ENCODE data around the gene PPP1R18. TPM values are rescaled to one million over a fixed set of nuclear protein-coding genes. Genes with fewer than 3 reads are reported as not detected.
A peak's percentile ranks its signal among the peaks of the same experiment; 100 is the strongest.

Gene PPP1R18
- total and polyA plus RNA-seq, 9 of the 15 experiments (the other 6 are each of a cell fraction or from before 2014, with no cell fraction given): 12.0 to 99.2 (median 42.6) TPM

GRCh38 chr6:30685157-30686008, 1.1 kb downstream of the PPP1R18 start (continued):
- TF ChIP-seq CTCF (IDR thresholded peaks at IDR 0.05 in 2 of 3, conservative IDR thresholded peaks at IDR 0.05 in 1 of 3; ENCODE audit: insufficient read depth in 2 of 3, low read depth in 1 of 3, low read length in 3 of 3): peak; percentile 41 to 78 (median 65); a peak in 5 of 6 replicates
- TF ChIP-seq MBD2 (IDR thresholded peaks at IDR 0.05; ENCODE audit: borderline replicate concordance, low read depth): 0 out of 2 replicates have a peak, but pooled peaks have one; percentile 6
- peak; percentile 30 for TF ChIP-seq HMGN3 (IDR thresholded peaks at IDR 0.05; ENCODE audit: borderline replicate concordance, extremely low read depth, insufficient read length, low read depth, low read length)
- no peak for TF ChIP-seq ILK (tag; IDR thresholded peaks at IDR 0.05; ENCODE audit: borderline replicate concordance, low read depth)
- TF ChIP-seq CREB3 (tag; conservative IDR thresholded peaks at IDR 0.05; ENCODE audit: low read depth): no peak
- 0 out of 6 replicates have a peak, but pooled peaks of 1 of the 3 experiments have one; percentile 3 for TF ChIP-seq ZBTB11 (CRISPR knock-in tag; IDR thresholded peaks at IDR 0.05)
- TF ChIP-seq BMI1 (IDR thresholded peaks at IDR 0.05; ENCODE audit: low read length): no peak
- no peak for TF ChIP-seq SRSF7 (optimal IDR thresholded peaks at IDR 0.05; ENCODE audit: low read depth, low read length)
- peak; percentile 47 for TF ChIP-seq HNRNPLL (IDR thresholded peaks at IDR 0.05; ENCODE audit: low read depth, low read length, poor library complexity, severe bottlenecking)
- TF ChIP-seq RNF2 (IDR thresholded peaks at IDR 0.05): no peak
